ENCODE measurements around the gene INPP4B.

Gene INPP4B

GRCh38 chr4:142434519-142435224, 411.4 kb downstream of the INPP4B start:
- DNase-seq (ENCODE audit: insufficient read length, low spot score) (no peak), FAIRE-seq (no peak)

DNA sequence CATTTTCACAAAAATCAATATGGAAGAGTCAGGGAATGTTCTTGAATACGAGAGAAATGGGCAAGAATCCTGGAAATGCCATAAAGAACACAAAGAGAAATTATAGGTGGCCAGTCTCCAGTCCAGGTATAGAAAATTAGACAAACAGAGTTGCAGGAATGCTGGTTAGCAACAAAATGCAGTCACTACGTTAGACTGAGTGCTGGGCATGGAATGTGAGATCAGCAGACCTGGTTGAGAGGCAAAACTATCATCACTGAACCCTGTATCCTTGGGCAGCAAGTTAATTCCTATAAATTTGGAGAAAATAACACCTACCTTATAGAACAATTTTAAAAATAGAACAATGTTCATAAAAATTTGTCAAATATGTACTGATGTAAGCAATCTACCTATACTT, 417.4 kb downstream of the INPP4B start:
- no peak for FAIRE-seq
- DNase-seq (ENCODE audit: insufficient read length, low spot score) = no peak
- no peak for TF ChIP-seq POLR2A (IDR thresholded peaks at IDR 0.05; ENCODE audit: low read depth, low read length)

More at GRCh38 chr4:142434519-142435224, 411.4 kb downstream of the INPP4B start:
- no peak for TF ChIP-seq POLR2A (IDR thresholded peaks at IDR 0.05; ENCODE audit: low read depth, low read length)

GRCh38 chr4:142427456-142427855, 418.6 kb downstream of the INPP4B start:
- no peak for FAIRE-seq
- DNase-seq (ENCODE audit: insufficient read length, low spot score) = no peak

GRCh38 chr4:142423861-142424260, 422.2 kb downstream of the INPP4B start:
- TF ChIP-seq POLR2A (IDR thresholded peaks at IDR 0.05; ENCODE audit: low read depth, low read length) = no peak

More at GRCh38 chr4:142427456-142427855, 418.6 kb downstream of the INPP4B start:
- no peak for TF ChIP-seq POLR2A (IDR thresholded peaks at IDR 0.05; ENCODE audit: low read depth, low read length)

DNA sequence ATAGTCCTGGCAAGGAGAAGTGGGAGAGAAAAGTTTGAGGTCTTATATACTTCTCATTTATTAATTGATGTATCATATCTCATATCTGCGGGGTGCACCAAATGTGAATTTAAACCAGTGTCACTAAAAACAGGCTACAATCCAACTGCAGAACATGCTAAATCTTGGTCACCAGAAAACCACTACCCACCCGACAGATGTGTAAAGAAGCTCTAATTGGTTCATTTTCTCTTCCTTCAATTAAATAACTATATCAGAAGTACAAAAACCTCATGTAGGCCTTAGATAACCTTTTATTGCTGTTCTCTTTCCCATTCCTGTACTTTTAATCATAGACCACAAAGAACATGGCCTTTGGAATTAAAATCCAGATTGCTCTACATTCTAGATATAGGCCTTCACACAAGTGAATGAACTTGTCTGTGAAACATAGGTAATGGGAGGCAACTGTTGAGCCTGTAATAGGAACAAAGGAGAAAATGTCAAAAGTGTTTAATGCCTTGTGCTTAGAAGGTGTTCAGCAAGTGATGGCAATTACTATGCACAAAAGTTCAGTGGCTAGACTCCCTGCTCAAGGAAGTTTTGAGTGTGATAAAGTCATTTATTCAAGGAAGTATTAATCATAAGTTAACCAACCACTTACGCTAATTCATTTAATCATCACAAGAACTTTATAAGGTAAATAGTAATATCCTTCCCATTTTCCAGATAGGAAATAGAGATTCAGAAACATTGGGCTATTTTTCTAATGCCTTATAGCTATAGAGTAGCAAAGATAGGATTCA, 425.6 kb downstream of the INPP4B start:
- no peak for TF ChIP-seq POLR2A (IDR thresholded peaks at IDR 0.05; ENCODE audit: low read depth, low read length)
- FAIRE-seq (no peak), DNase-seq (ENCODE audit: insufficient read length, low spot score) (no peak)

More at GRCh38 chr4:142423861-142424260, 422.2 kb downstream of the INPP4B start:
- DNase-seq (ENCODE audit: insufficient read length, low spot score) (no peak), FAIRE-seq (no peak)

DNA sequence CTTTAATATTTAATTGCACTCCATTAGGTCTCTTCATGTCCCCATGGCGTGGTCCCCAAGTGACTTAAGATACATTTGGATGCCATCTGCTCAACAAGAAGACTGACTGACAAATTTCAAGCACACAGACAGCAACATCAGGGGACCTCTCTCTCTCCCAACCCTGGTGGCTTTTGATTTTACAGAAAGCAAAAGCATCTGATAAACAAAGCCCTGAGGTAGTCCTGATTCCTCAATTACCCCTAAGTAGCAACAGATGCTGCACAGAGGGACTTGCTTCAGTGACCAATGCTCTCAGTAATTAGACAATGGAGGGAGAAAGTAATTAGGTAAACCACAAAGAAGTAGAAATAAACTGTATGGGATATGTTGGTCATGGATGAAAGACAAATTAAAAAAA, 426.4 kb downstream of the INPP4B start:
- FAIRE-seq (no peak), DNase-seq (ENCODE audit: insufficient read length, low spot score) (no peak)
- no peak for TF ChIP-seq POLR2A (IDR thresholded peaks at IDR 0.05; ENCODE audit: low read depth, low read length)

- DNase-seq (ENCODE audit: insufficient read length, low spot score) (no peak), FAIRE-seq (no peak)
- TF ChIP-seq POLR2A (IDR thresholded peaks at IDR 0.05; ENCODE audit: low read depth, low read length) = no peak
Observed at GRCh38 chr4:142418697-142419096, 427.4 kb downstream of the INPP4B start.

- FAIRE-seq (no peak), DNase-seq (ENCODE audit: insufficient read length, low spot score) (no peak)
- no peak for TF ChIP-seq POLR2A (IDR thresholded peaks at IDR 0.05; ENCODE audit: low read depth, low read length)
Observed at GRCh38 chr4:142416711-142417275, 429.3 kb downstream of the INPP4B start.

- FAIRE-seq (no peak), DNase-seq (ENCODE audit: insufficient read length, low spot score) (no peak)
- TF ChIP-seq POLR2A (IDR thresholded peaks at IDR 0.05; ENCODE audit: low read depth, low read length) = no peak
Observed at GRCh38 chr4:142416121-142416520, 430.0 kb downstream of the INPP4B start.

GRCh38 chr4:142414366-142414990, 431.6 kb downstream of the INPP4B start:
- no peak for TF ChIP-seq POLR2A (IDR thresholded peaks at IDR 0.05; ENCODE audit: low read depth, low read length)
- FAIRE-seq = no peak
- no peak for DNase-seq (ENCODE audit: insufficient read length, low spot score)

- no peak for TF ChIP-seq POLR2A (IDR thresholded peaks at IDR 0.05; ENCODE audit: low read depth, low read length)
- no peak for FAIRE-seq
- no peak for DNase-seq (ENCODE audit: insufficient read length, low spot score)
Observed at GRCh38 chr4:142413485-142413884, 432.6 kb downstream of the INPP4B start.

- DNase-seq (ENCODE audit: insufficient read length, low spot score) (no peak), FAIRE-seq (no peak)
- TF ChIP-seq POLR2A (IDR thresholded peaks at IDR 0.05; ENCODE audit: low read depth, low read length) = no peak
Observed at GRCh38 chr4:142411993-142412392, 434.1 kb downstream of the INPP4B start.

GRCh38 chr4:142408003-142408441, 438.1 kb downstream of the INPP4B start:
- FAIRE-seq (no peak), DNase-seq (ENCODE audit: insufficient read length, low spot score) (no peak)
- TF ChIP-seq POLR2A (IDR thresholded peaks at IDR 0.05; ENCODE audit: low read depth, low read length) = no peak

- no peak for FAIRE-seq
- TF ChIP-seq POLR2A (IDR thresholded peaks at IDR 0.05; ENCODE audit: low read depth, low read length) = no peak
- DNase-seq (ENCODE audit: insufficient read length, low spot score) = no peak
Observed at GRCh38 chr4:142407596-142407995, 438.5 kb downstream of the INPP4B start.

Measured in H54 (cell line).